AG09319 (cell line): Measurements from ENCODE around the gene BARX1.

ENCODE experiments used
- DNase-seq: peaks from one replicate; pipeline ENCODE4 v3.0.0-alpha.2; 2010; ENCODE audit warnings: low read depth; ENCODE audit errors: extremely low read depth
- CTCF ChIP-seq: IDR thresholded peaks from 2 replicates; pipeline ENCODE4 v1.5.1; 2011; ENCODE audit warnings: low read depth, mild to moderate bottlenecking, inconsistent platforms, low read length, moderate library complexity

BARX1 gene

GRCh38 chr9:93949073-93949693 lies 6.0 kb downstream of the BARX1 start:
- DNase-seq: no peak
- TF ChIP-seq CTCF: no peak

GRCh38 chr9:93948441-93949072 lies 6.6 kb downstream of the BARX1 start:
- DNase-seq: no peak
- TF ChIP-seq CTCF: no peak

GRCh38 chr9:93947409-93948070 lies 7.6 kb downstream of the BARX1 start:
- no peak for TF ChIP-seq CTCF
- DNase-seq: no peak

- DNase-seq: no peak
- no peak for TF ChIP-seq CTCF
Observed at GRCh38 chr9:93946338-93946712, 8.8 kb downstream of the BARX1 start.

GRCh38 chr9:93945400-93946337 lies 9.5 kb downstream of the BARX1 start:
- DNase-seq: no peak
- no peak for TF ChIP-seq CTCF

- no peak for DNase-seq
- TF ChIP-seq CTCF: no peak; the same call in 1 of the 2 replicates
Observed at GRCh38 chr9:93944011-93944410, 11.1 kb downstream of the BARX1 start.
